Measurements from ENCODE around the gene MXRA7.

The MXRA7 gene

GRCh38 chr17:76677406-76677805 is 33.4 kb downstream of the MXRA7 start:
- DNase-seq (ENCODE audit: low read depth, low spot score): no peak

GRCh38 chr17:76676629-76677028 is 34.1 kb downstream of the MXRA7 start:
- DNase-seq (ENCODE audit: low read depth, low spot score): no peak

- DNase-seq (ENCODE audit: low read depth, low spot score): no peak
These were observed 35.1 kb downstream of the MXRA7 start for GRCh38 chr17:76675648-76676047.

GRCh38 chr17:76674600-76674999 is 36.2 kb downstream of the MXRA7 start:
- DNase-seq (ENCODE audit: low read depth, low spot score): no peak

- DNase-seq (ENCODE audit: low read depth, low spot score): no peak
These were observed 37.0 kb downstream of the MXRA7 start for GRCh38 chr17:76673729-76674128.

- no peak for DNase-seq (ENCODE audit: low read depth, low spot score)
These were observed 37.9 kb downstream of the MXRA7 start for GRCh38 chr17:76672892-76673291.

- no peak for DNase-seq (ENCODE audit: low read depth, low spot score)
These were observed 38.4 kb downstream of the MXRA7 start for GRCh38 chr17:76672270-76672851.

GRCh38 chr17:76671912-76672262 is 38.9 kb downstream of the MXRA7 start:
- DNase-seq (ENCODE audit: low read depth, low spot score): no peak

GRCh38 chr17:76671123-76671911 is 39.4 kb downstream of the MXRA7 start:
- DNase-seq (ENCODE audit: low read depth, low spot score): peak; percentile 100

GRCh38 chr17:76670718-76671122 is 40.0 kb downstream of the MXRA7 start:
- DNase-seq (ENCODE audit: low read depth, low spot score): no peak

GRCh38 chr17:76670020-76670717 is 40.6 kb downstream of the MXRA7 start:
- no peak for DNase-seq (ENCODE audit: low read depth, low spot score)

GRCh38 chr17:76667786-76668453 is 42.8 kb downstream of the MXRA7 start:
- DNase-seq (ENCODE audit: low read depth, low spot score): no peak

- DNase-seq (ENCODE audit: low read depth, low spot score): no peak
These were observed 43.3 kb downstream of the MXRA7 start for GRCh38 chr17:76667491-76667755.

- DNase-seq (ENCODE audit: low read depth, low spot score): no peak
These were observed 50.1 kb downstream of the MXRA7 start for GRCh38 chr17:76660656-76661042.

- no peak for DNase-seq (ENCODE audit: low read depth, low spot score)
These were observed 50.7 kb downstream of the MXRA7 start for GRCh38 chr17:76659928-76660655.

- DNase-seq (ENCODE audit: low read depth, low spot score): no peak
These were observed 52.5 kb downstream of the MXRA7 start for GRCh38 chr17:76658242-76658662.

- DNase-seq (ENCODE audit: low read depth, low spot score): no peak
These were observed 53.1 kb downstream of the MXRA7 start for GRCh38 chr17:76657505-76658241.

GRCh38 chr17:76654408-76654807 is 56.4 kb downstream of the MXRA7 start:
- DNase-seq (ENCODE audit: low read depth, low spot score): no peak

- no peak for DNase-seq (ENCODE audit: low read depth, low spot score)
These were observed 60.3 kb downstream of the MXRA7 start for GRCh38 chr17:76650504-76650903.

GRCh38 chr17:76646712-76647111 is 64.1 kb downstream of the MXRA7 start:
- DNase-seq (ENCODE audit: low read depth, low spot score): no peak

GRCh38 chr17:76645481-76645880 is 65.3 kb downstream of the MXRA7 start:
- DNase-seq (ENCODE audit: low read depth, low spot score): no peak
